ENCODE data around the gene ELN. TPM values are rescaled to one million over a fixed set of nuclear protein-coding genes. Genes with fewer than 3 reads are reported as not detected.
"Not testable (repeated sequence)": the region's sequence is repeated elsewhere in the genome, so short reads cannot be mapped to it uniquely, and the experiment has no call there.

ELN gene
- total RNA-seq, 1 experiment from 2014 or later: not detected

DNA sequence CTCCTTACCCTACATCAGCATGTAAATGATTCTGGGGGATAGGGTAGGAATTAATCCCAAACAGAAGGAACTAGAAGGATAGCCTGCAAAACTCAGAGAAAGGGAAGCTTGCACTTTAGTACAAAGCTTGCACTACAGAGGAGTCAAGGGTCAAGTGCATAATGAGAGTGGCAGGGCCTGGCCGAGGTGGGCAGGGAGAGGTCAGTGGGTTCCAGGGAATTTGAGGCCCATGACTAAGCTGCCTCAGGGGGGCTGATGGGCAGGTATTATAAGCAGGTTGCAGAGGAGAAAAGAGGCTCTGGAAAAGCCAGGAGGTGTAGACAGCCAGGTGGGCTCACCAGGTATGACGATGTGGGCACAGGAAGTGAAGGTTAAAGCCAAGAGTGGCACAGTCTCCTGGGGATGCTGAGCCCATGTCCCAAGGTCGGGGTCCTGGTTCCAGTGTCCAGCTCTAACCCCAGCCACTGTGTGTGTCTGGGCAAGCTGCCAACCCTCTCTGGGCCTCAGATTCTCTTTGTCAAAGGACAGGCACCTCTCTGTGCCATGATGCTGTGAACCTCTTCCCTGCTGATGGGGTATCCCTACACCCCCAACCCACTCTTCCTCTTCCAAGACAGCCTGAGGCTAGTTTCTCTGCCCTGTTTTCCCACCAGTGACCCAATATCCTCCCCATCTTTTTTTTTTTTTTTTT lies 32.0 kb upstream of the ELN start:
- in situ Hi-C loops (cut with HindIII; ENCODE audit: low pct_unique_long_range_greater_than_20kb, low sequenced_read_pairs): no loop called here
- DNase-seq (ENCODE audit: low read depth, low spot score): no peak

GRCh38 chr7:73997056-73997455 lies 30.9 kb upstream of the ELN start:
- in situ Hi-C loops (cut with HindIII; ENCODE audit: low pct_unique_long_range_greater_than_20kb, low sequenced_read_pairs): no loop called here

DNA sequence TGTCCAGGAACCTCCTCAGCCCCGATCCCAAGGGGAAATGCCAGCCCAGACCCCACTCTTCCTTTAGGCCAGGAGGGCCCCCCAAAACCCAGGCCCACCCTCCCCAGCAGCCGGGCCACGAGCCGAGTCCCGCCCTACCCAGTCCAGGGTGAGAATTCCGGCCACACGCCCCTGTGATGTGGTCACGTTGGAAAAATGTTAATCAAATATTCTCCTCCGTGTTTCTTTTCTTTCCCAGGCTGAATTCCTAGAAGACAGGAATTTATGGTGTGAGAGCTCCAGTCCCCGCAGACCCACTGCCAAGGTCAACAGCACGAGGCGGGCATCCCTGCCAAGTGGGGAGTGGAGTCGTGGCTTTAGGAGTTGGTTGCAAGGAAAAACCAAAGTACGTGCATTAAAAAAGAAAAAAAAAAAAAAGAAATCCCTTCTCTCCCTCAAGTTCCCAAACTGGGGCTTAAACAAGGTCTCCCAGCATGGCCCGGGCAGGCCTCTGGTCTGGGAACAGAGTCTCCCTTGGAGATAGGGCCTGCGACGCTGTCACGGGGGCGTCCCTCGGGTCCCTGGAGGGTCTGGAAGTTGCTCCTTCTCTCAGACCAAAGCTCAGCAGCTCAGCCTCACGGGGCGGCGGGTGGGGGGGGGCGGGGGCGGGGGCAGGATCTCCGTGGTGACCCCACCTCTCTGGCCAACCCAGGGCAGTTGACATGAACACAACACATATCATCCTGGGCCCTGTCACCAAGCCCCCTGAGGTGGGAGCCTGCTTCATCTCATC lies 28.1 kb upstream of the ELN start:
- in situ Hi-C loops (cut with HindIII; ENCODE audit: low pct_unique_long_range_greater_than_20kb, low sequenced_read_pairs): no loop called here
- DNase-seq (ENCODE audit: low read depth, low spot score): no peak

More at GRCh38 chr7:73997056-73997455, 30.9 kb upstream of the ELN start:
- DNase-seq (ENCODE audit: low read depth, low spot score): no peak

GRCh38 chr7:74000489-74001149 lies 27.4 kb upstream of the ELN start:
- in situ Hi-C loops (cut with HindIII; ENCODE audit: low pct_unique_long_range_greater_than_20kb, low sequenced_read_pairs): no loop called here
- no peak for DNase-seq (ENCODE audit: low read depth, low spot score)

DNA sequence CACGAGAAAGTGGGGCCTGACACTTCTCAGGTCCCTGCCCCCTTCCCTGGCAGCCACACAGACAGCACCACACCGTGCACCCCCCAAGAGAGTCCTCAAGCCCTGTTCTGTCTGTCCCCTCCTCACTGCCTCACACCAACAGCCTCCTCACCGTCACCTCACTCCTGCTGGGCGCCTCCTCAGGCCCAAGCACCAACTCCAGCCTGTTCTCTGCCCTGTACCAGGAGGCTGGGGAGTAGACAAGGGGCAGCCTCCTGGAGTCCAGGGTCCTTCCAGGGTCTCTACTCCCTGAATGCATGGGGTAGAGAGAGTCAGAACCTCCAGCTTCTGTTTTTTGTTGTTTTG lies 26.9 kb upstream of the ELN start:
- in situ Hi-C loops (cut with HindIII; ENCODE audit: low pct_unique_long_range_greater_than_20kb, low sequenced_read_pairs): no loop called here
- no peak for DNase-seq (ENCODE audit: low read depth, low spot score)

- no peak for DNase-seq (ENCODE audit: low read depth, low spot score)
Measured at GRCh38 chr7:74002474-74003017, 25.4 kb upstream of the ELN start.

GRCh38 chr7:74003621-74004020 lies 24.4 kb upstream of the ELN start:
- in situ Hi-C loops (cut with HindIII; ENCODE audit: low pct_unique_long_range_greater_than_20kb, low sequenced_read_pairs): no loop called here
- no peak for DNase-seq (ENCODE audit: low read depth, low spot score)

More at GRCh38 chr7:74002474-74003017, 25.4 kb upstream of the ELN start:
- in situ Hi-C loops (cut with HindIII; ENCODE audit: low pct_unique_long_range_greater_than_20kb, low sequenced_read_pairs): no loop called here

DNA sequence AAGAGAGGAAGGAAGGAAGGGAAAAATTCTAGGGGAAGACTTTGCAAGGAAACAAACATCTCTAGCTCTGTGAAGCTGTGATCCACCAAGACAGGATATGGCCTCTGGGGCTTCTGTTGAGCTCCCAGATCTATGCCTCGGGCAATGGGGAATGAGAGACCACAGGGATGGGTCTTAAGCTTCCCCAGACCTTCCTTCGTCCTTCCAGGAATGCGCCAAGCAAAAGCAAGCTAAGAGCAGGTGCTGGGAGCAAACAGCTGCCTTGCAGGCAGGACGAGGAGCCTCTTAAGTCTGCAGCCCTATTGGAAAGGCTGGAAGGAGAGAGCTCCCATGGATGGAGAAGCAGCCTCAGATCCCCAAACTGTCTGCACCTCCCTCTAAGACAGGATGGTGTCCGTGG lies 21.9 kb upstream of the ELN start:
- DNase-seq (ENCODE audit: low read depth, low spot score): no peak
- in situ Hi-C loops (cut with HindIII; ENCODE audit: low pct_unique_long_range_greater_than_20kb, low sequenced_read_pairs): no loop called here

- no peak for DNase-seq (ENCODE audit: low read depth, low spot score)
- in situ Hi-C loops (cut with HindIII; ENCODE audit: low pct_unique_long_range_greater_than_20kb, low sequenced_read_pairs): no loop called here
Measured at GRCh38 chr7:74006451-74007241, 21.3 kb upstream of the ELN start.

- DNase-seq (ENCODE audit: low read depth, low spot score): no peak
- in situ Hi-C loops (cut with HindIII; ENCODE audit: low pct_unique_long_range_greater_than_20kb, low sequenced_read_pairs): no loop called here
Measured at GRCh38 chr7:74007242-74007567, 20.8 kb upstream of the ELN start.

GRCh38 chr7:74008687-74009086 lies 19.3 kb upstream of the ELN start:
- DNase-seq (ENCODE audit: low read depth, low spot score): no peak
- in situ Hi-C loops (cut with HindIII; ENCODE audit: low pct_unique_long_range_greater_than_20kb, low sequenced_read_pairs): no loop called here

DNA sequence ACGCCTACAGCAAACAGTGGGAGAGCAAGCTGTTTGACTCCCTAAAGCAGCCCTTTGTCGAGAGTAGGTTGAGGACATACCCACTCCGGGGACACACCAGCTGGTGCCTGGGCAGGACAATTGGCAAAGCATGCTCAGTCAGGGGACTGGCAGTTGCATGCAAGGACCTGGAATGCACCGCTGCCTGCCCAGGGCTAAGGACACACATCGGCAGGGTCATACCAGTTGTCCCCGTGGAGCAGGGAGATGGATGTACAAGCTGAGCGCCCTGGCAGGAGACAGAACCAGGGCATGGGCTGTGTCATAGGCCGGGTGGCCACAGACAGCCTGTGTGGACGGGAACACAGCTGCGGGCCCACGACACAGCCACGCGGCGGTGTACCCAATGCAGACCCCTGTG lies 18.3 kb upstream of the ELN start:
- in situ Hi-C loops (cut with HindIII; ENCODE audit: low pct_unique_long_range_greater_than_20kb, low sequenced_read_pairs): no loop called here
- DNase-seq (ENCODE audit: low read depth, low spot score): no peak

DNA sequence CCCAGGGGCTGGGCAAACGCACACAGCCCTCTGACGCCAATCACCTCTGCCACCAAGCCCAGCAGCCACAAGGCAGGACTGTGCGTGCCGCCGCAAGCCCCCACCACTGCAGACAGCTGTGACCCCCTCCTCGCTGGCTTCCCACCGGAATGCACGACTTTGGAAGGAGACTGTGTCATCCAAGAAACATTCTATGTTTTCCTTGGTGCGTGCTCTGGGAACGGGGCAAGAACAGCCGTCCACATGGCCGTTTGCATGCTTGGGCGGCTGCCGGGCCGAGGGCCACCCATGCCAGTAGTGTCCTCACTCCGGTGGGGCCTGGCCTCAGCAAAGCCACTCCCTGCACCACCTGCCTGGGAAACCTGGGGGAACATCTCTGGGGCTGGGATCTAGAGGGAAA lies 17.6 kb upstream of the ELN start:
- in situ Hi-C loops (cut with HindIII; ENCODE audit: low pct_unique_long_range_greater_than_20kb, low sequenced_read_pairs): no loop called here
- DNase-seq (ENCODE audit: low read depth, low spot score): no peak

GRCh38 chr7:74011421-74011820 lies 16.6 kb upstream of the ELN start:
- DNase-seq (ENCODE audit: low read depth, low spot score); in situ Hi-C loops (cut with HindIII; ENCODE audit: low pct_unique_long_range_greater_than_20kb, low sequenced_read_pairs): not testable (repeated sequence)

GRCh38 chr7:74012842-74013249 lies 15.1 kb upstream of the ELN start:
- DNase-seq (ENCODE audit: low read depth, low spot score): no peak
- in situ Hi-C loops (cut with HindIII; ENCODE audit: low pct_unique_long_range_greater_than_20kb, low sequenced_read_pairs): no loop called here

- in situ Hi-C loops (cut with HindIII; ENCODE audit: low pct_unique_long_range_greater_than_20kb, low sequenced_read_pairs): no loop called here
- no peak for DNase-seq (ENCODE audit: low read depth, low spot score)
Measured at GRCh38 chr7:74013539-74014272, 14.3 kb upstream of the ELN start.

DNA sequence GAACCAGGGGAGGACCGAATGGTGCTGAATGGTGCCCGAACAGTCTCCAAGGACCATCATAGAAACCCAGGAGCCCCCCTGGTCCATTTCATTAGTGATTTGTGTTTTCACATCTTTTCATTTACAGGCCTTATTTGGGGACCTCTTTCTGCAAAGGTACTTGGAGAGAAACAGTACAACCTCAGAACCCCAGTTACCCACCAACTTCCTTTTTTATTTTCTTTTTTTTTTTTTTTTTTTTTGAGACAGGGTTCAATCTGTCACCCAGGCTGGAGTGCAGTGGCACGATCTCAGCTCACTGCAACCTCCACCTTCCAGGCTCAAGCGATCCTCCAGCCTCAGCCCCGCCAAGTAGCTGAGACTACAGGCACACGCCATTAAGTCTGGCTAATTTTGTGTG lies 13.0 kb upstream of the ELN start:
- in situ Hi-C loops (cut with HindIII; ENCODE audit: low pct_unique_long_range_greater_than_20kb, low sequenced_read_pairs): no loop called here
- no peak for DNase-seq (ENCODE audit: low read depth, low spot score)
